MV-4-11 (cell line): ENCODE data around the gene PTPRN2.
"Not testable (repeated sequence)": the region's sequence is repeated elsewhere in the genome, so short reads cannot be mapped to it uniquely, and the experiment has no call there.

ENCODE experiments used
- DNase-seq: peaks from one replicate; lab custom pipeline; 2025; lab: John Stamatoyannopoulos, UW

Gene PTPRN2

GRCh38 chr7:158443688-158444483 lies 143.7 kb downstream of the PTPRN2 start:
- DNase-seq: no peak

GRCh38 chr7:158443014-158443687 lies 144.5 kb downstream of the PTPRN2 start:
- DNase-seq: no peak

- no peak for DNase-seq
Measured at GRCh38 chr7:158442260-158442659, 145.4 kb downstream of the PTPRN2 start.

GRCh38 chr7:158439035-158439434 lies 148.6 kb downstream of the PTPRN2 start:
- DNase-seq: no peak

- peak; percentile 7 for DNase-seq
Measured at GRCh38 chr7:158432369-158433341, 155.0 kb downstream of the PTPRN2 start.

GRCh38 chr7:158431941-158432347 lies 155.7 kb downstream of the PTPRN2 start:
- DNase-seq: no peak

GRCh38 chr7:158431055-158431940 lies 156.3 kb downstream of the PTPRN2 start:
- DNase-seq: no peak

GRCh38 chr7:158430308-158431034 lies 157.2 kb downstream of the PTPRN2 start:
- DNase-seq: no peak

GRCh38 chr7:158428837-158429753 lies 158.5 kb downstream of the PTPRN2 start:
- DNase-seq: no peak

GRCh38 chr7:158428131-158428836 lies 159.3 kb downstream of the PTPRN2 start:
- no peak for DNase-seq

- DNase-seq: not testable (repeated sequence)
Measured at GRCh38 chr7:158425676-158426075, 161.9 kb downstream of the PTPRN2 start.

- DNase-seq: no peak
Measured at GRCh38 chr7:158424531-158424930, 163.1 kb downstream of the PTPRN2 start.

- DNase-seq: no peak
Measured at GRCh38 chr7:158424011-158424410, 163.6 kb downstream of the PTPRN2 start.

GRCh38 chr7:158422887-158423560 lies 164.6 kb downstream of the PTPRN2 start:
- DNase-seq: peak; percentile 67

- no peak for DNase-seq
Measured at GRCh38 chr7:158422196-158422886, 165.3 kb downstream of the PTPRN2 start.

- no peak for DNase-seq
Measured at GRCh38 chr7:158421361-158421760, 166.3 kb downstream of the PTPRN2 start.

GRCh38 chr7:158420591-158421340 lies 166.9 kb downstream of the PTPRN2 start:
- DNase-seq: no peak
